AG08395 (cell line): ENCODE results near the gene FBRS.
"Not testable (repeated sequence)": the region's sequence is repeated elsewhere in the genome, so short reads cannot be mapped to it uniquely, and the experiment has no call there.

ENCODE experiments used
- DNase-seq: peaks from one replicate; pipeline ENCODE4 v3.0.0; 2012; ENCODE audit warnings: mixed read lengths, low spot score

Gene FBRS

GRCh38 chr16:30698816-30699614, 40.8 kb downstream of the FBRS start, which contains the start of gene SRCAP:
Gene SRCAP, plus strand, starts transcription at chr16:30699171. Its CDS starts 1,654 bp downstream, at chr16:30700825.
- peak; percentile 90 for DNase-seq

- no peak for DNase-seq
Measured at GRCh38 chr16:30699615-30700099, 41.4 kb downstream of the FBRS start.

DNA sequence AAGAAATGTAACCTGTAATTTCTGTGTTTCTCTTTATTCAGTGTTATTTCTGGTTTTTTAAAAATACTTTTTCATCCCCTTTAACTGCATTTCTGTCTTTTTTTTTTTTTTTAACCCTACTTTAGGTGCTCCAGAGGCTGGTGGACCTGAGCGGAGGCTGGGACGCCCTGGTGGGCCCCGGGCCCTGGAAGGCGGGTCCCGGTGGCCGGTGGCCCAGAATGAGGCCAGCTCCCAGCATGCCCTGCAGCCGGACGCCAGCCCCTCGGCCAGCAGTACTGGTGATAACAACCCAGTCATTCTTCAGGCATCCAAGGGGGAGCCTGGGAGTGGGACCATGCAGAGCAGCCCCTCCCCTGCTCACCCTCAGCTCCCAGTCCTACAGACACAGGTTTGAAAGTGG, 42.3 kb downstream of the FBRS start:
- no peak for DNase-seq

DNA sequence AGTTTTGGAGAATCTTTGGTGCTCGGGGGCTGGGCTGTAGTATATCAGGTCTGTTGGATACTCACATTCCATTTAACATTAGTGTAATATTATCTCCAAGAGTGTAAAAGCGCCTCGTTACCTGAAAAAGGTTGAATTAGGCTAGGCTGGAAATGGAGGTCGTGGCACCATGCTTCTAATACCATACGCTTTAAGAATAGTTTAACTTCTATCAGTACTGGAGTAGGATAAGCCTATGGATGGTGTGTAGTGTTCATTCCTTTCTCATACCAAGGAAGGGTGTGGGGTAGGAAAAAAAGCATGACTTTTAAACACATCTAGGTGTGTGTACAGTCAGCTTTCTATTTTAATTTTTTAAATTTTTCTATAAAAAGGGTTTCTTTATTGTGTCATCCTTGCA, 42.7 kb downstream of the FBRS start:
- DNase-seq: no peak

DNA sequence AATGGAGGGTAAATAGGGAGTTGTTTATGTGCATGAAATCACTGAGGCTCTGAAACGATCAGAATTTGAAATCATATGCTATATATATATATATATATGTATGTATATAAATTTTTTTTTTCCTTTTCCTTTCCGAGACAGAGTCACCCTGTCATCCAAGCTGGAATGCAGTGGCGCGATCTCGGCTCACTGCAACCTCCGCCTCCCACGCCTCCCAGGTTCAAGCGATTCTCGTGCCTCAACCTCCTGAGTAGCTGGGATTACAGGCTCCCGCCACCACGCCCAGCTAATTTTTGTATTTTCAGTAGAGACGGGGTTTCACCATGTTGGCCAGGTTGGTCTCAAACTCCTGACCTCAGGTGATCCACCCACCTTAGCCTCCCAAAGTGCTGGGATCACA, 44.8 kb downstream of the FBRS start:
- DNase-seq: not testable (repeated sequence)

GRCh38 chr16:30703971-30704370, 45.7 kb downstream of the FBRS start:
- no peak for DNase-seq

DNA sequence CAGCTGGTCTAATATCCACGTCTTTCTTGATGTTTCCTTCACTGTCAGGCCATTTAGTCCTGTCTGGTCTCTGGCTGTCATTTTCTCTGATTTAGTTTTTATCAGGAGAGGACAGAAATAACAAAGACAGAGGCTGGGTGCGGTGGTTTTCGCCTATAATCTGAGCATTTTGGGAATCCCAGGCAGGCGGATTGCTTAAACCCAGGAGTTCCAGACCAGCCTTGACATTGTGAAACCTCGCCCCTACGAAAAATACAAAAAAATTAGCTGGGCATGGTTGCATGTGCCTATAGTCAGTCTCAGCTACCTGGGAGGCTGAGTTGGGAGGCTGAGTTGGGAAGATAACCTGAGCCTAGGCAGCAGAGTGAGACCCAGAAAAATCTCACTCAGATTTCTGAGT, 47.8 kb downstream of the FBRS start:
- no peak for DNase-seq

GRCh38 chr16:30710971-30711370, 52.7 kb downstream of the FBRS start:
- no peak for DNase-seq

DNA sequence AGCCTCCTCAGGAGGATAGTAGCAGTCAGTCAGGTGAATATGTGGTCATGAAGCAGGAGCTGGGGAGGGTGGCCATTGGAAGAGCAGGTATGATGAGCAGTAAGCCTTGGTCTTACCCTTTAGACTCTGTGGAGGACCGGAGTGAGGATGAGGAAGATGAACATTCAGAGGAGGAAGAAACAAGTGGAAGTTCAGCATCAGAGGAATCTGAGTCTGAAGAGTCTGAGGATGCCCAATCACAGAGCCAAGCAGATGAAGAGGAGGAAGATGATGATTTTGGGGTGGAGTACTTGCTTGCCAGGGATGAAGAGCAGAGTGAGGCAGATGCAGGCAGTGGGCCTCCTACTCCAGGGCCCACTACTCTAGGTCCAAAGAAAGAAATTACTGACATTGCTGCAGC, 53.5 kb downstream of the FBRS start:
- no peak for DNase-seq

DNA sequence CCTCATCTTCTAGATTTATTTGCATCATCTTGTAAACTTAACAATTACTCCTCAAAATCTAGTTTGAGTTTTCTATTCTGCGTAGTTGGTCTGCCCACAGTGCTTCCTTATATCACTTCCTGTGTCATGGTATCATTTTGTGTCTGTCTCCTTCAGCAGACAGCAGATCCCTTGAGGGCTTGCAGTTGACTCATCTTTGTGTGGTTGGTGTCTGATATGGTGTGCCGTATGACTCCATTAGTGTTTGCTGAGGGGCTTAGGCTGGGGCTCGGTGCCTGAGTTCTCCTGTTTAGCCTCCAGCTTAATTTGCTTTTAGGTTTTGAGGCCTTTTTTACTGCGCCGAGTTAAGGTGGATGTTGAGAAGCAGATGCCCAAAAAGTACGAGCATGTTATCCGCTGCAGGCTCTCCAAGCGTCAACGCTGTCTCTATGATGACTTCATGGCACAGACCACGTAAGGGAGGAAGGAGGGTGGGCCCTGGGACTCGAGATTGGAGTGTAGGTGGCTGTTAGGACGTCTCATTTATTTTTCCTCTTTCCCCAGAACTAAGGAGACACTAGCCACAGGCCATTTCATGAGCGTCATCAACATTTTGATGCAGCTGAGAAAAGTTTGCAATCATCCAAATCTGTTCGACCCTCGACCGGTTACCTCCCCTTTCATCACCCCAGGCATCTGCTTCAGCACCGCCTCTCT, 57.7 kb downstream of the FBRS start:
- no peak for DNase-seq

GRCh38 chr16:30720086-30720485, 61.9 kb downstream of the FBRS start:
- no peak for DNase-seq
